SK-N-SH treated with all-trans-retinoic acid at 6 μM for 48 hours (cell line): ENCODE measurements around the gene KERA.

Experiments
- ATAC-seq: fragments of 200-7000 bp; cut with Tn5 transposase; 3 replicates; pipeline ENCODE4 v1.9.1; 2020; ENCODE audit warnings: mild to moderate bottlenecking, moderate library complexity
- ARNTL ChIP-seq: fragments of 450-650 bp; formaldehyde crosslinking; IDR thresholded peaks from 2 replicates; pipeline ENCODE4 v1.5.0; 2020; ENCODE audit warnings: low read depth, mild to moderate bottlenecking, moderate library complexity, borderline replicate concordance
- CSDC2 ChIP-seq: fragments of 250-450 bp; sonication (Bioruptor Pico); IDR thresholded peaks from 2 replicates; pipeline ENCODE4 v1.5.0; 2020; ENCODE audit warnings: mild to moderate bottlenecking, moderate library complexity
- ESRRG ChIP-seq: fragments of 250-450 bp; sonication (Bioruptor Pico); IDR thresholded peaks from 2 replicates; pipeline ENCODE4 v1.6.1; 2021; ENCODE audit warnings: mild to moderate bottlenecking
- GLIS3 ChIP-seq: fragments of 250-450 bp; sonication (Bioruptor Pico); IDR thresholded peaks from 2 replicates; pipeline ENCODE4 v1.5.0; 2020; ENCODE audit warnings: mild to moderate bottlenecking, moderate library complexity
- ISL1 ChIP-seq: fragments of 250-450 bp; sonication (Bioruptor Pico); IDR thresholded peaks from 2 replicates; pipeline ENCODE4 v2.1.2; 2022; ENCODE audit warnings: mild to moderate bottlenecking, moderate library complexity
- OSR1 ChIP-seq: fragments of 250-450 bp; sonication (Bioruptor Pico); IDR thresholded peaks from 2 replicates; pipeline ENCODE4 v1.8.0; 2022; ENCODE audit warnings: moderate library complexity, mild to moderate bottlenecking, inconsistent platforms
- RARB ChIP-seq: fragments of 250-450 bp; sonication (Bioruptor Pico); IDR thresholded peaks from 2 replicates; pipeline ENCODE4 v1.8.0; 2021; ENCODE audit warnings: mild to moderate bottlenecking, moderate library complexity
- SNAI2 ChIP-seq: fragments of 250-450 bp; sonication (Bioruptor Pico); IDR thresholded peaks from 2 replicates; pipeline ENCODE4 v1.5.0; 2020; ENCODE audit warnings: mild to moderate bottlenecking, moderate library complexity
- TCF4 ChIP-seq: fragments of 250-450 bp; sonication (Bioruptor Pico); IDR thresholded peaks from 2 replicates; pipeline ENCODE4 v1.8.0; 2021; ENCODE audit warnings: mild to moderate bottlenecking, moderate library complexity, borderline replicate concordance
- TOX ChIP-seq: fragments of 250-450 bp; sonication (Bioruptor Pico); IDR thresholded peaks from 2 replicates; pipeline ENCODE4 v1.8.0; 2021; ENCODE audit warnings: mild to moderate bottlenecking, moderate library complexity, borderline replicate concordance
- ZC3H10 ChIP-seq: fragments of 250-450 bp; sonication (Bioruptor Pico); IDR thresholded peaks from 2 replicates; pipeline ENCODE4 v1.5.1; 2021; ENCODE audit warnings: mild to moderate bottlenecking, moderate library complexity
- ZFP3 ChIP-seq: fragments of 250-450 bp; sonication (Bioruptor Pico); IDR thresholded peaks from 2 replicates; pipeline ENCODE4 v1.5.0; 2020; ENCODE audit warnings: mild to moderate bottlenecking, moderate library complexity
- ZNF565 ChIP-seq: fragments of 450-650 bp; formaldehyde crosslinking; conservative IDR thresholded peaks from 2 replicates; pipeline ENCODE4 v1.5.0; 2020; ENCODE audit warnings: low read depth, mild to moderate bottlenecking, moderate library complexity
- ZNF70 ChIP-seq: fragments of 450-650 bp; formaldehyde crosslinking; IDR thresholded peaks from 2 replicates; pipeline ENCODE4 v1.5.0; 2020; ENCODE audit warnings: mild to moderate bottlenecking, moderate library complexity
- ZNF8 ChIP-seq: fragments of 450-650 bp; formaldehyde crosslinking; IDR thresholded peaks from 2 replicates; pipeline ENCODE4 v1.5.0; 2020; ENCODE audit warnings: mild to moderate bottlenecking, moderate library complexity
- TF ChIP-seq, protein P1 (sequence below): fragments of 250-450 bp; sonication (Bioruptor Pico); IDR thresholded peaks from 2 replicates; pipeline ENCODE4 v1.8.0; 2021; ENCODE audit warnings: low read depth, mild to moderate bottlenecking, moderate library complexity, borderline replicate concordance
- TF ChIP-seq, protein P2 (sequence below): fragments of 250-450 bp; sonication (Bioruptor Pico); IDR thresholded peaks from 2 replicates; pipeline ENCODE4 v1.8.0; 2020; ENCODE audit warnings: mild to moderate bottlenecking, moderate library complexity, borderline replicate concordance
- TF ChIP-seq, protein P3 (sequence below): fragments of 250-450 bp; sonication (Bioruptor Pico); IDR thresholded peaks from 2 replicates; pipeline ENCODE4 v1.5.1; 2020; ENCODE audit warnings: low read depth, mild to moderate bottlenecking, moderate library complexity
- TF ChIP-seq, protein P4 (sequence below): fragments of 250-450 bp; sonication (Bioruptor Pico); IDR thresholded peaks from 2 replicates; pipeline ENCODE4 v1.5.1; 2021; ENCODE audit warnings: mild to moderate bottlenecking, moderate library complexity
- TF ChIP-seq, protein P5 (sequence below): fragments of 250-450 bp; sonication (Bioruptor Pico); IDR thresholded peaks from 2 replicates; pipeline ENCODE4 v1.5.0; 2020; ENCODE audit warnings: mild to moderate bottlenecking, moderate library complexity

The KERA gene

DNA sequence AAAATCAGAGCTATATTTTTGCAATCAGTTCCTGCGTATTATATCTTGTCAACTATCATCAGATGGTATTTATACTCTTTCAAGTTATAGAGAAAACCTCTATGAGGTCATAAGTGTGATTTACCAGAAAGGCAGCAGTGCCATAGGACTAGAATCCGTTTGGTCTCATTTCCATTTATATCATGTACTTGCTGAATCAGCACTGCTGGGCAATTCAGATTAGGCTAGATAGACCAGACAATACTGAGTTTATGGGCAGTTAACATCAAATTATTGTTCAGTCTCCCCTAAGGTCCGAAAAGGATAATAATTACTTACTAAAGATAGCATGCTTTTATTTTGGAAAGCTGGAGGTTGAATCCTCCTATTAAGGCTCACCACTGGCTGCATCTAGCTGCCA lies 6.8 kb upstream of the KERA start:
- TF ChIP-seq ISL1 (no peak), GLIS3 (CRISPR knock-in tag) (no peak), SNAI2 (CRISPR knock-in tag) (no peak), ZFP3 (CRISPR knock-in tag) (no peak), CSDC2 (CRISPR knock-in tag) (no peak)
- TF ChIP-seq, protein P1, sequence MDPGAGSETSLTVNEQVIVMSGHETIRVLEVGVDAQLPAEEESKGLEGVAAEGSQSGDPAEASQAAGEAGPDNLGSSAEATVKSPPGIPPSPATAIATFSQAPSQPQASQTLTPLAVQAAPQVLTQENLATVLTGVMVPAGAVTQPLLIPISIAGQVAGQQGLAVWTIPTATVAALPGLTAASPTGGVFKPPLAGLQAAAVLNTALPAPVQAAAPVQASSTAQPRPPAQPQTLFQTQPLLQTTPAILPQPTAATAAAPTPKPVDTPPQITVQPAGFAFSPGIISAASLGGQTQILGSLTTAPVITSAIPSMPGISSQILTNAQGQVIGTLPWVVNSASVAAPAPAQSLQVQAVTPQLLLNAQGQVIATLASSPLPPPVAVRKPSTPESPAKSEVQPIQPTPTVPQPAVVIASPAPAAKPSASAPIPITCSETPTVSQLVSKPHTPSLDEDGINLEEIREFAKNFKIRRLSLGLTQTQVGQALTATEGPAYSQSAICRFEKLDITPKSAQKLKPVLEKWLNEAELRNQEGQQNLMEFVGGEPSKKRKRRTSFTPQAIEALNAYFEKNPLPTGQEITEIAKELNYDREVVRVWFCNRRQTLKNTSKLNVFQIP (CRISPR knock-in tag): no peak
- TF ChIP-seq, protein P2, sequence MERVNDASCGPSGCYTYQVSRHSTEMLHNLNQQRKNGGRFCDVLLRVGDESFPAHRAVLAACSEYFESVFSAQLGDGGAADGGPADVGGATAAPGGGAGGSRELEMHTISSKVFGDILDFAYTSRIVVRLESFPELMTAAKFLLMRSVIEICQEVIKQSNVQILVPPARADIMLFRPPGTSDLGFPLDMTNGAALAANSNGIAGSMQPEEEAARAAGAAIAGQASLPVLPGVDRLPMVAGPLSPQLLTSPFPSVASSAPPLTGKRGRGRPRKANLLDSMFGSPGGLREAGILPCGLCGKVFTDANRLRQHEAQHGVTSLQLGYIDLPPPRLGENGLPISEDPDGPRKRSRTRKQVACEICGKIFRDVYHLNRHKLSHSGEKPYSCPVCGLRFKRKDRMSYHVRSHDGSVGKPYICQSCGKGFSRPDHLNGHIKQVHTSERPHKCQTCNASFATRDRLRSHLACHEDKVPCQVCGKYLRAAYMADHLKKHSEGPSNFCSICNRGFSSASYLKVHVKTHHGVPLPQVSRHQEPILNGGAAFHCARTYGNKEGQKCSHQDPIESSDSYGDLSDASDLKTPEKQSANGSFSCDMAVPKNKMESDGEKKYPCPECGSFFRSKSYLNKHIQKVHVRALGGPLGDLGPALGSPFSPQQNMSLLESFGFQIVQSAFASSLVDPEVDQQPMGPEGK: no peak
- ATAC-seq: no peak

DNA sequence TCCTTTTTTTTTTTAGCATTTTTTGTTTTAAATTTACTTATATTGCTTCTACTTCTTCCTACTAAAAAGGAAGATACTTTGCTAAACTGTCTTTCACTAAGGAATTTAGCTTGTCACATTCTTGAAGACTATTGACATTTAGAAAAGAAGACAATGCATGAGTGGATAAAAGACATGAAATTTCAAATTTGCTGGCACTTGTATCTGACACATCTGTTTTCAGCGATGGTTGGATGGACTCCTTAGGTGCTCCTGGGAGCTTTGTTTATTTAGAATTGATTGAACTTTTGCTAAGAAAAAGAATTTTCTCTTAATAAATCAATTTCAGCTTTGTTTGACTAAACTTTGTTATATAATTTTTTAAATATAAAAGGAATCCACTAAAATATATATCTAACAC lies 3.3 kb upstream of the KERA start:
- TF ChIP-seq GLIS3 (CRISPR knock-in tag) (no peak), ZFP3 (CRISPR knock-in tag) (no peak), ARNTL (CRISPR knock-in tag) (no peak), ZNF8 (CRISPR knock-in tag) (no peak), OSR1 (no peak), ZNF565 (CRISPR knock-in tag) (no peak), TCF4 (no peak), SNAI2 (CRISPR knock-in tag) (no peak), ZC3H10 (CRISPR knock-in tag) (no peak), ZNF70 (CRISPR knock-in tag) (no peak), ISL1 (no peak), RARB (CRISPR knock-in tag) (no peak), TOX (CRISPR knock-in tag) (no peak)
- TF ChIP-seq, protein P2: no peak
- TF ChIP-seq, protein P3, sequence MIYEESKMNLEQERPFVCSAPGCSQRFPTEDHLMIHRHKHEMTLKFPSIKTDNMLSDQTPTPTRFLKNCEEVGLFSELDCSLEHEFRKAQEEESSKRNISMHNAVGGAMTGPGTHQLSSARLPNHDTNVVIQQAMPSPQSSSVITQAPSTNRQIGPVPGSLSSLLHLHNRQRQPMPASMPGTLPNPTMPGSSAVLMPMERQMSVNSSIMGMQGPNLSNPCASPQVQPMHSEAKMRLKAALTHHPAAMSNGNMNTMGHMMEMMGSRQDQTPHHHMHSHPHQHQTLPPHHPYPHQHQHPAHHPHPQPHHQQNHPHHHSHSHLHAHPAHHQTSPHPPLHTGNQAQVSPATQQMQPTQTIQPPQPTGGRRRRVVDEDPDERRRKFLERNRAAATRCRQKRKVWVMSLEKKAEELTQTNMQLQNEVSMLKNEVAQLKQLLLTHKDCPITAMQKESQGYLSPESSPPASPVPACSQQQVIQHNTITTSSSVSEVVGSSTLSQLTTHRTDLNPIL: no peak
- ATAC-seq: no peak

DNA sequence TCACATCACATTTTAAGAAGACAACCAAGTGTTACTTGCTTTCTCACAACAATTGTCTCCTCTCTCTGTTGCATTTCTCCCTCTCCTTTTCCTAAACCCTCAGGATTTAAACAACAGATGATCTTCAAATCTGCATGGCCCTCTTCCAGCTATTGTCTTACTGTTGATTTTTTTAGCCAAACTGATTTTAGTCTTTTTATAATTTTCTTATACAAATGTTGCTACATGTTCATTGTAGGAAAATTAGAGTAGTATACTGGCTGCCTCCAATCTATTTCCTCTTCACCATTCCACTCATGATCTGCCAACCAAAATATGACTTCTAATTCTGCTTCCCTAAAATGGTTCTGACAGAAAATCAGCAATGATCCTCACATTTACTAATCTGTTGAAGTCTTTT lies 1.4 kb upstream of the KERA start:
- no peak for TF ChIP-seq SNAI2 (CRISPR knock-in tag)
- no peak for TF ChIP-seq TCF4
- TF ChIP-seq, protein P1 (CRISPR knock-in tag): no peak
- TF ChIP-seq, protein P2: no peak
- no peak for TF ChIP-seq ISL1
- no peak for TF ChIP-seq GLIS3 (CRISPR knock-in tag)
- TF ChIP-seq ESRRG (CRISPR knock-in tag): no peak
- no peak for ATAC-seq

DNA sequence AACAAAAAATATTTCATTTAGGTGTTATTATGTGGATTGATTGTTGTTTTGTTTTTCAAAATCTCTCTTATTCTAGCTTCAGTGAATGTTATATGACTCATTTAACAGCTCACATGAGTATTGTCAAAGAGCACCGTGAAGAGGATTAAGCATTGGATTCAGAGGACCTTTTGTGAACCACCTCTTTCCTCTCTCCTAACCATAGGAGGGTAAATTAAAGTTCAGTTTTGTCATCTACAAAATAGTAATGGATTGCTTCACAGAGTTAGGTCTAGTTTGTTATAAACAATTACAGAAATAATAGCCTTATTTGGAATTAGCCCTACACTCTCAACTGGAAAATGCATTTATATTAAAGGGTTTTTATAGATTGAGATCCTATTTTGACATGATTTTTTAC lies 962 bp upstream of the KERA start:
- no peak for TF ChIP-seq ZNF70 (CRISPR knock-in tag)
- TF ChIP-seq, protein P2: no peak
- TF ChIP-seq, protein P4, sequence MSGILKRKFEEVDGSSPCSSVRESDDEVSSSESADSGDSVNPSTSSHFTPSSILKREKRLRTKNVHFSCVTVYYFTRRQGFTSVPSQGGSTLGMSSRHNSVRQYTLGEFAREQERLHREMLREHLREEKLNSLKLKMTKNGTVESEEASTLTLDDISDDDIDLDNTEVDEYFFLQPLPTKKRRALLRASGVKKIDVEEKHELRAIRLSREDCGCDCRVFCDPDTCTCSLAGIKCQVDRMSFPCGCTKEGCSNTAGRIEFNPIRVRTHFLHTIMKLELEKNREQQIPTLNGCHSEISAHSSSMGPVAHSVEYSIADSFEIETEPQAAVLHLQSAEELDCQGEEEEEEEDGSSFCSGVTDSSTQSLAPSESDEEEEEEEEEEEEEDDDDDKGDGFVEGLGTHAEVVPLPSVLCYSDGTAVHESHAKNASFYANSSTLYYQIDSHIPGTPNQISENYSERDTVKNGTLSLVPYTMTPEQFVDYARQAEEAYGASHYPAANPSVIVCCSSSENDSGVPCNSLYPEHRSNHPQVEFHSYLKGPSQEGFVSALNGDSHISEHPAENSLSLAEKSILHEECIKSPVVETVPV (CRISPR knock-in tag): no peak
- TF ChIP-seq, protein P5, sequence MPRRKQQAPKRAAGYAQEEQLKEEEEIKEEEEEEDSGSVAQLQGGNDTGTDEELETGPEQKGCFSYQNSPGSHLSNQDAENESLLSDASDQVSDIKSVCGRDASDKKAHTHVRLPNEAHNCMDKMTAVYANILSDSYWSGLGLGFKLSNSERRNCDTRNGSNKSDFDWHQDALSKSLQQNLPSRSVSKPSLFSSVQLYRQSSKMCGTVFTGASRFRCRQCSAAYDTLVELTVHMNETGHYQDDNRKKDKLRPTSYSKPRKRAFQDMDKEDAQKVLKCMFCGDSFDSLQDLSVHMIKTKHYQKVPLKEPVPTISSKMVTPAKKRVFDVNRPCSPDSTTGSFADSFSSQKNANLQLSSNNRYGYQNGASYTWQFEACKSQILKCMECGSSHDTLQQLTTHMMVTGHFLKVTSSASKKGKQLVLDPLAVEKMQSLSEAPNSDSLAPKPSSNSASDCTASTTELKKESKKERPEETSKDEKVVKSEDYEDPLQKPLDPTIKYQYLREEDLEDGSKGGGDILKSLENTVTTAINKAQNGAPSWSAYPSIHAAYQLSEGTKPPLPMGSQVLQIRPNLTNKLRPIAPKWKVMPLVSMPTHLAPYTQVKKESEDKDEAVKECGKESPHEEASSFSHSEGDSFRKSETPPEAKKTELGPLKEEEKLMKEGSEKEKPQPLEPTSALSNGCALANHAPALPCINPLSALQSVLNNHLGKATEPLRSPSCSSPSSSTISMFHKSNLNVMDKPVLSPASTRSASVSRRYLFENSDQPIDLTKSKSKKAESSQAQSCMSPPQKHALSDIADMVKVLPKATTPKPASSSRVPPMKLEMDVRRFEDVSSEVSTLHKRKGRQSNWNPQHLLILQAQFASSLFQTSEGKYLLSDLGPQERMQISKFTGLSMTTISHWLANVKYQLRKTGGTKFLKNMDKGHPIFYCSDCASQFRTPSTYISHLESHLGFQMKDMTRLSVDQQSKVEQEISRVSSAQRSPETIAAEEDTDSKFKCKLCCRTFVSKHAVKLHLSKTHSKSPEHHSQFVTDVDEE (CRISPR knock-in tag): no peak
- TF ChIP-seq, all 23 proteins: peak for 0
- ATAC-seq: no peak
